HG03045 (cell line): ENCODE results near the gene SKA1.
"Not testable (repeated sequence)": the region's sequence is repeated elsewhere in the genome, so short reads cannot be mapped to it uniquely, and the experiment has no call there.

Source experiments
- ATAC-seq: cut with Tn5 transposase; IDR thresholded peaks from one replicate; pipeline ENCODE4 v1.9.1; 2021; ENCODE audit warnings: mild to moderate bottlenecking, moderate library complexity; ENCODE audit not compliant: unreplicated experiment

The SKA1 gene

DNA sequence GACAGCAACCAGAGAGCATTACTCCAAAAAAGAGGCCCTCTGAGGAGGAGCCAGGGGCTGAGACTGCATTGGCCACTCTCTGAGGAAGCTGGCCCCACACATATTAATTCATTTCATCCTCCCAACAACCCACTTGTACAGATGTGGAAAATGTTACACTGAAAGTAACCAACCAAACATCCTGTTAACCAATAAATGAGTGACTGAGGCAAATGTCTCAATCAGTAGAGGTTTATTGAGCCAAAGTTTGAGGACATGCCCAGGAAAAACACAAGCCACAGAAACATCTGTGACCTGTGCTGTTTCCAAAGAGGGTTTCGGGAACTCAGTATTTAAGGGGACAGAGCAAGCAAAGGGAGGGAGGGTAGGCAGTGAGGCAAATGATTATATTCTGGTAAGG lies 53.0 kb downstream of the SKA1 start:
- ATAC-seq = no peak

DNA sequence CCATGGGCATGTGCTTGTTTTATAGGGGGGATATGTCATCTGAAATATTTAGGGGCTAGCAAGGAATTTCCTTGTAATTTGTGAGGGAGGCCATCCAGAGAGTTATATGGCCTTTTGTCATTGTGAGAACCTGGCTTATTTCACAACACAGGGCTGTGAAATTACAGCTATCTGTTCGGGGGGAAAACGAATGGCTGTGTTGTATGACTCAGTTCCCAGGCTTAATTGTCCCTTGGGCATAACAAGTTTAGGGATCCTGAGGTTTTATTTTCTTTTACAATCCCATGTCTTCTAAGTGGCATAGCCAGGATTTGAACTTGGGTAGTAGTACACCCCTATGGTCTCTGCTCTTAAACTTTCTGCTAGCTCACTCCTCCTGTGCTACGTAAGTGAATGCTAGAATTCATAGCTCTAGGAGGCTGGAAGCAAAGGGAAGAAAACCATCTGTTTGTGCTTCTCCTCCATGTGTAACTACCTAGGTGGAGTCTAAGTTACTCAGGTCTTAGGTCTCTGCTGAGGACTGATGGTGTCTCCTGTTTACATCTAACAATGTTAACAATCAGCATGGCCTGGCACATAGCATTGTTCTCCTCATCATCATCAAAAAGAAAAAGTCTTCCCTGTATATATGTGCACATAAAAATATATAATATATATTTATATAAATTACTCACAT lies 53.8 kb downstream of the SKA1 start:
- no peak for ATAC-seq

DNA sequence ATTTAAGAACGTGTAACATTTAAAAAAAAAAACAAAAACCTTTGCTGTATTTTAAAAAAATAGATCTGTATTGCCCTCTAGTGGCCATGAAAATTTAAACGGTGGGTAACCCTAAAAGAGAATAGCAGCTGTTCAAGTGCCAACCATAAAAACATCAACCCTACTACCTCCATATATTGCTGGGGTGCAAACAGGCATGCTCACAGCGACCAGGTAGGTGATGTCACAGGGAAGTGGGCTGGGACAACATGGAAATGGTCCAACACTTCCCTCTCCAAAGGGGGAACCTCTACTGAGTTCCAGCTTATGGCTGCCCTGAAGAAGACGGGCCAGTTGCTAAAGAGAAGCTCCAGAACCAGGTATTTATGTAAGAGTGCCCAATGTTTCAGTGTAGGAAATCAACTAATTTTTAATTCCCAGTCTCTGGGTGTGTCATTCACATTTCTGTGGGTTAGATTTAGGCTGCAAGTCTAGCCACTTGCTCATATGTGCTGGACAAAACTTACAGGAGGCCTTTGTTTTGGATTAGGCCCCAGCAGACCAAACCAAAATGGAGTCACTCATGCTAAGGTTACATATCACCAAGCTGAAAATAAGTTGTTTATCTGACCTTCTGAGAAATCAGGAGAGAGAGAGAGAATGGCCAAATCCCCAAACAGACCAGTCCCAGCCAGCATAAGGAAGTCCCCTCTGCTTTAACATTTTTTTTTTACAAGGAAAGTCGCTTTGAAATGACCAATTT lies 54.5 kb downstream of the SKA1 start:
- no peak for ATAC-seq

GRCh38 chr18:50432915-50433314 lies 58.1 kb downstream of the SKA1 start:
- no peak for ATAC-seq

GRCh38 chr18:50436742-50437141 lies 61.9 kb downstream of the SKA1 start:
- ATAC-seq = not testable (repeated sequence)

- no peak for ATAC-seq
Observed at GRCh38 chr18:50439460-50440015, 64.7 kb downstream of the SKA1 start.

DNA sequence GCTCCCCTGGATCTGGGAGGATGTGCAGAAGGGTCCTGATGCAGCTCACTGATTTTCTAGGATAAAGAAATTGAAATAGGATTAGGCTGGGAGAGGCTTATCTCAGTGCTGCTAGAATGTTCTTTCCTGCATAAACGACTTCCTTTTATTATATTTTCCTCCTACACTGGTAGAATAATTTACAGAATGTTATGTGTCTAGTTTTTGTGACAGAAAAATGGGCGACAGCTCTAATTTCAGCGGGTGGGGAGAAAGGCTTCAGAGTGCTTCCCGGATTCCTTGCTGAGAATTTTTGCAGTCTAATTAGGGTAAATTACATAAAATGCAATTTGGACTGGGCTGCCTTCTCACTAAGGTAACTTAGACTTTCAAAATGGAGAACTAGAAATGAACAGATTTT lies 66.2 kb downstream of the SKA1 start:
- ATAC-seq = no peak

DNA sequence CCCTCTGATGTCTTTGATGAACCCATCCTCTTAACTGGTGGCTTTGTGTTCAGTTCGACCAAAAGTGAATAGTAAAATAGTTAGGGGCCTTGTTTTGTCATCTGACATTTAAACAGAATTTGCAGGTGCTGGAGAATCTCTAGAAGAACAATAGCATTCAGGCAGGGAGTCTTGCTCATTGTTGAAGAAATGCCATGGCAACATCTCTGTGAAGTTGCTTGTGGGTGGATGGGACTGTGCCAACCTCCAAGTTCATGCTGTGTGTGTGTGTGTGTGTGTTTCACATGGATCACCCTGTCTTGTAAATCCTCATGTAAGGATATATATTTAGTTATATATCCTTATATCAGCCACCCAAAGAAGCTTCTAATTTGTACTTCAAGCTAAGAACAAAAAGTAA lies 66.7 kb downstream of the SKA1 start:
- no peak for ATAC-seq
